Endothelial cell of umbilical vein (primary cell): Measurements from ENCODE around the gene ARMH3. TPM values are rescaled to one million over a fixed set of nuclear protein-coding genes. Genes with fewer than 3 reads are reported as not detected.

Experiments used
- BruUV-seq: library from RNA; stranded (reverse); fragments of 400-500 nt; replicated peaks from 2 replicates; lab custom pipeline; 2021; lab: Mats Ljungman, UMichigan
- CTCF ChIA-PET: fragments of 300-600, 350-600 bp; sonication (Branson Sonifier 250); formaldehyde crosslinking; loops from one replicate; lab custom pipeline; 2021; ENCODE audit warnings: antibody characterized with exemption, inconsistent platforms; lab: Charles Lee
- POLR2A ChIA-PET: fragments of 300-600, 350-600 bp; sonication (Branson Sonifier 250); formaldehyde crosslinking; loops from one replicate; lab custom pipeline; 2021; ENCODE audit warnings: antibody characterized with exemption, inconsistent platforms; lab: Charles Lee
- DNase-seq: peaks from one replicate; pipeline ENCODE4 v3.0.0-alpha.2; 2011; ENCODE audit warnings: low read depth, low spot score
- FAIRE-seq: peaks from 2 replicates; lab custom pipeline; 2011; peaks lifted over from hg19 to GRCh38; lab: Jason Lieb, UNC
- H2AFZ ChIP-seq: 2 replicates; pipeline ENCODE4 v1.6.0; 2012; ENCODE audit warnings: low read depth, low read length, control low read depth, inconsistent platforms
- H3K27ac ChIP-seq: 2 replicates; pipeline ENCODE4 v1.5.1; 2011; ENCODE audit warnings: low read depth, mild to moderate bottlenecking, control low read depth, low read length, moderate library complexity; ENCODE audit not compliant: insufficient read depth
- H3K27me3 ChIP-seq, 2 experiments: 2 replicates each; pipeline versions ENCODE4 v1.6.0 to v1.6.1; 2011; ENCODE audit warnings: low read length in 2 of 2, mixed read lengths in 1 of 2; ENCODE audit not compliant: control insufficient read depth in 2 of 2, insufficient read depth in 2 of 2
- H3K36me3 ChIP-seq, 2 experiments: 2 replicates in 1 of 2; 3 replicates in 1 of 2; pipeline ENCODE4 v1.5.1; 2011; ENCODE audit warnings: low read length in 2 of 2, mild to moderate bottlenecking in 1 of 2, moderate library complexity in 1 of 2; ENCODE audit not compliant: control insufficient read depth in 2 of 2, insufficient read depth in 2 of 2; ENCODE audit errors: extremely low read depth in 1 of 2
- H3K4me1 ChIP-seq: 3 replicates; pipeline ENCODE4 v1.5.1; 2011; ENCODE audit warnings: mild to moderate bottlenecking, low read length; ENCODE audit not compliant: control insufficient read depth, insufficient read depth; ENCODE audit errors: extremely low read depth
- H3K4me2 ChIP-seq: 2 replicates; pipeline ENCODE4 v1.6.1; 2011; ENCODE audit warnings: low read length, control low read depth, mixed read lengths; ENCODE audit not compliant: insufficient read depth
- H3K4me3 ChIP-seq, 3 experiments: fragments of 200-600 bp in 1 of 3; sonication (generic), shearing (Covaris generic) in 1 of 3; replicated peaks in 1 of 3; 2 replicates each; pipeline ENCODE4 v1.5.1; 2011 to 2016; ENCODE audit warnings: control low read depth in 3 of 3, low read length in 3 of 3, mild to moderate bottlenecking in 2 of 3, inconsistent platforms in 1 of 3, low read depth in 1 of 3, moderate library complexity in 1 of 3; ENCODE audit not compliant: insufficient read depth in 1 of 3
- H3K79me2 ChIP-seq: 2 replicates; pipeline ENCODE4 v1.6.0; 2012; ENCODE audit warnings: low read length, inconsistent platforms; ENCODE audit not compliant: control insufficient read depth, insufficient read depth
- H3K9ac ChIP-seq: replicated peaks from 2 replicates; pipeline ENCODE3; 2011; ENCODE audit warnings: low read length, control low read depth; ENCODE audit not compliant: insufficient read depth; ENCODE audit errors: extremely low read depth
- H3K9me1 ChIP-seq: replicated peaks from 3 replicates; pipeline ENCODE4 v1.6.0; 2011; ENCODE audit warnings: mild to moderate bottlenecking, low read length; ENCODE audit not compliant: control insufficient read depth, insufficient read depth; ENCODE audit errors: extremely low read depth
- H3K9me3 ChIP-seq: replicated peaks from 2 replicates; pipeline ENCODE4 v1.5.1; 2012; ENCODE audit warnings: low read length, inconsistent platforms; ENCODE audit not compliant: control insufficient read depth, insufficient read depth
- H4K20me1 ChIP-seq: replicated peaks from 2 replicates; pipeline ENCODE3; 2011; ENCODE audit warnings: mild to moderate bottlenecking, low read length; ENCODE audit not compliant: control insufficient read depth, insufficient read depth; ENCODE audit errors: extremely low read depth
- EZH2 ChIP-seq: IDR thresholded peaks from 2 replicates; pipeline ENCODE4 v1.6.1; 2012; ENCODE audit warnings: borderline replicate concordance, low read depth, mild to moderate bottlenecking, moderate library complexity, low read length, inconsistent platforms; ENCODE audit not compliant: severe bottlenecking
- FOS ChIP-seq: IDR thresholded peaks from 2 replicates; pipeline ENCODE4 v1.6.1; 2011; ENCODE audit warnings: mild to moderate bottlenecking, low read length, moderate library complexity, borderline replicate concordance; ENCODE audit not compliant: insufficient read depth
- GATA2 ChIP-seq: IDR thresholded peaks from 2 replicates; pipeline ENCODE4 v1.7.0; 2011; ENCODE audit warnings: low read depth, mild to moderate bottlenecking, moderate library complexity, mixed read lengths, low read length; ENCODE audit not compliant: insufficient read length, insufficient read depth
- JUN ChIP-seq: IDR thresholded peaks from 2 replicates; pipeline ENCODE4 v1.6.1; 2011; ENCODE audit warnings: borderline replicate concordance, low read depth; ENCODE audit not compliant: insufficient read length, insufficient read depth
- MYC ChIP-seq: IDR thresholded peaks from one replicate; pipeline ENCODE4 v1.6.1; 2011; ENCODE audit warnings: mild to moderate bottlenecking, low read depth, low read length
- POLR2A ChIP-seq: IDR thresholded peaks from 2 replicates; pipeline ENCODE4 v1.6.1; 2012; ENCODE audit warnings: low read depth, mild to moderate bottlenecking, control low read depth, low read length
- POLR2AphosphoS5 ChIP-seq: IDR thresholded peaks from 2 replicates; pipeline ENCODE4 v1.6.1; 2012; ENCODE audit warnings: low read depth, mild to moderate bottlenecking, control low read depth, low read length, moderate library complexity; ENCODE audit not compliant: insufficient read depth
- dilution Hi-C: fragments of 300-500 bp; cut with MboI; formaldehyde crosslinking; loops from one replicate; pipeline ENCODE4 v1.15.0; 2019; ENCODE audit warnings: low sequenced_read_pairs; ENCODE audit not compliant: extremely low pct_ligation_motif_present
- intact Hi-C: fragments of 100-400 bp; cut with micrococcal nuclease; formaldehyde crosslinking; loops from one replicate; pipeline ENCODE4 v1.10.0; 2022
- polyA plus RNA-seq, 4 experiments: library from polyadenylated mRNA; depleted of rRNA in 3 of 4; stranded (reverse) in 3 of 4; unstranded in 1 of 4; fragments of >200 nt; gene quantifications; 2 replicates each; pipeline versions ENCODE4 v1.2.1 to v1.2.3, GENCODE V29; 2011 to 2012; ENCODE audit warnings: missing spikeins in 1 of 4
- total RNA-seq: library from RNA; stranded (reverse); gene quantifications from 2 replicates; pipeline ENCODE4 v1.2.3, GENCODE V29; 2021
- TF ChIP-seq, protein P1 (sequence below), 2 donors: IDR thresholded peaks; 1 replicate in 1 of 2; 2 replicates in 1 of 2; pipeline ENCODE4 v1.5.1; 2011; ENCODE audit warnings: low read length in 2 of 2, mild to moderate bottlenecking in 2 of 2, moderate library complexity in 2 of 2, control low read depth in 1 of 2, inconsistent platforms in 1 of 2, low read depth in 1 of 2; ENCODE audit not compliant: insufficient read depth in 1 of 2; ENCODE audit errors: extremely low read depth in 1 of 2
- TF ChIP-seq, protein P2 (sequence below): IDR thresholded peaks from 2 replicates; pipeline ENCODE4 v1.6.1; 2011; ENCODE audit not compliant: insufficient read depth, insufficient read length

The ARMH3 gene
- total and polyA plus RNA-seq, 2 donors (not counting 3 experiments of a cell fraction or from before 2014, with no cell fraction given) = 13.1 to 17.6 TPM

DNA sequence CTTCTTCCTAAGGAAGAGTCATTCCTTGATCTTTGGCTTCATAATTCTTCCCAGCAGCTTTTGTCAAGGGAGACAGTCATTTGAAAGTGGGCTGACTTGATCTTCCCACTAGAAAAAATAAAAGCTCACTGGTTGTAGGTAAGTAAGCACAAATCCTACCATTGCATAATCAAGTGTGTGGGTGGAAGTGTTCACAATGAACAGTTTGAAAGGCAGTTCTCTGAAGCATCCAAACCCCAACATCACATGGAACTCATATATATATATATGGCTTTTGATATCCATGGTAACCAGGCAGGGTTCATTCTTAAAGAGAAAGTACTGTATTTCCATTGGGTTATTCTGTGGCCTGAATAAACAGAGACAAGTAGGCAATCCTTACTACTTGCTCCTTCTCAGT lies 51.6 kb downstream of the ARMH3 start:
- TF ChIP-seq MYC = no peak
- no peak for TF ChIP-seq FOS
- TF ChIP-seq POLR2AphosphoS5 = no peak
- TF ChIP-seq EZH2 = no peak
- TF ChIP-seq GATA2 = no peak
- TF ChIP-seq, protein P1, sequence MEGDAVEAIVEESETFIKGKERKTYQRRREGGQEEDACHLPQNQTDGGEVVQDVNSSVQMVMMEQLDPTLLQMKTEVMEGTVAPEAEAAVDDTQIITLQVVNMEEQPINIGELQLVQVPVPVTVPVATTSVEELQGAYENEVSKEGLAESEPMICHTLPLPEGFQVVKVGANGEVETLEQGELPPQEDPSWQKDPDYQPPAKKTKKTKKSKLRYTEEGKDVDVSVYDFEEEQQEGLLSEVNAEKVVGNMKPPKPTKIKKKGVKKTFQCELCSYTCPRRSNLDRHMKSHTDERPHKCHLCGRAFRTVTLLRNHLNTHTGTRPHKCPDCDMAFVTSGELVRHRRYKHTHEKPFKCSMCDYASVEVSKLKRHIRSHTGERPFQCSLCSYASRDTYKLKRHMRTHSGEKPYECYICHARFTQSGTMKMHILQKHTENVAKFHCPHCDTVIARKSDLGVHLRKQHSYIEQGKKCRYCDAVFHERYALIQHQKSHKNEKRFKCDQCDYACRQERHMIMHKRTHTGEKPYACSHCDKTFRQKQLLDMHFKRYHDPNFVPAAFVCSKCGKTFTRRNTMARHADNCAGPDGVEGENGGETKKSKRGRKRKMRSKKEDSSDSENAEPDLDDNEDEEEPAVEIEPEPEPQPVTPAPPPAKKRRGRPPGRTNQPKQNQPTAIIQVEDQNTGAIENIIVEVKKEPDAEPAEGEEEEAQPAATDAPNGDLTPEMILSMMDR (IDR thresholded peaks at IDR 0.05; ENCODE audit: extremely low read depth in 1 of 2, insufficient read depth in 1 of 2, low read depth in 1 of 2, low read length in 2 of 2) = no peak
- no peak for TF ChIP-seq POLR2A
- TF ChIP-seq, protein P2, sequence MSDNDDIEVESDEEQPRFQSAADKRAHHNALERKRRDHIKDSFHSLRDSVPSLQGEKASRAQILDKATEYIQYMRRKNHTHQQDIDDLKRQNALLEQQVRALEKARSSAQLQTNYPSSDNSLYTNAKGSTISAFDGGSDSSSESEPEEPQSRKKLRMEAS = no peak
- TF ChIP-seq JUN = no peak
- intact Hi-C loops (no loop called here), dilution Hi-C loops (no loop called here)
- Histone ChIP-seq H3K36me3 (peaks cover 0 to 6% of the 10 kb centered on the region in 2 experiments), H2AFZ (no peak overlapping the region), H3K27ac (no peak overlapping the region), H3K4me1 (no peaks in the 10 kb centered on the region), H3K4me3 (no peak overlapping the region), H3K79me2 (no peaks in the 10 kb centered on the region), H3K9me1 (no peaks in the 10 kb centered on the region), H3K27me3 (no peaks in the 10 kb centered on the region), H3K9ac (no peak overlapping the region), H3K4me2 (no peak overlapping the region), H4K20me1 (no peaks in the 10 kb centered on the region), H3K9me3 (no peaks in the 10 kb centered on the region)
- no peak for DNase-seq
- CTCF ChIA-PET = interaction anchor here (9.1 to 9.8 kb wide), 2 partner anchors 118 to 167 kb away, joined by 559 to 742 read pairs; no protein-coding TSS in a partner anchor
- POLR2A ChIA-PET = no interaction called here
- no TSS peak for BruUV-seq
- FAIRE-seq = no peak
